Left cardiac atrium (tissue), 4 donors: ENCODE data around the gene FSCN2. TPM values are rescaled to one million over a fixed set of nuclear protein-coding genes. Genes with fewer than 3 reads are reported as not detected.
A peak's percentile ranks its signal among the peaks of the same experiment; 100 is the strongest.
"Not testable (repeated sequence)": the region's sequence is repeated elsewhere in the genome, so short reads cannot be mapped to it uniquely, and the experiment has no call there.

Source experiments
- ATAC-seq, 2 donors: fragments of 200-7000 bp; cut with Tn5 transposase; one replicate each; pipeline ENCODE4 v1.9.1; 2020; ENCODE audit warnings: mild to moderate bottlenecking in 2 of 2, moderate library complexity in 2 of 2
- DNase-seq: peaks from one replicate; pipeline ENCODE4 v3.0.0-alpha.2; 2020
- intact Hi-C, 2 donors: fragments of 100-400 bp; cut with DNase I; formaldehyde crosslinking; loops; one replicate each; pipeline versions ENCODE4 v1.14.1 to v1.15.1; 2022 to 2023
- total RNA-seq, 2 donors: library from RNA; stranded (reverse); fragmentation: NEBNext Ultra II Directional; extraction: Animal tissue kit (Norgen Biotek cat#: 25700); gene quantifications; one replicate each; pipeline ENCODE4 v1.2.1, GENCODE V29; 2021
- donor health status: DM: no; HTN: yes; CAD: no.
- donor health status: DM: no; HTN: yes; CAD: no; lungs with severe emphysema.
- donor health status: DM: yes; HTN: yes; CAD: no.
- donor health status: Dilated cardiomyopathy.

The FSCN2 gene
- total RNA-seq, 2 donors from 2014 or later, result 0.38 to 0.39 TPM

DNA sequence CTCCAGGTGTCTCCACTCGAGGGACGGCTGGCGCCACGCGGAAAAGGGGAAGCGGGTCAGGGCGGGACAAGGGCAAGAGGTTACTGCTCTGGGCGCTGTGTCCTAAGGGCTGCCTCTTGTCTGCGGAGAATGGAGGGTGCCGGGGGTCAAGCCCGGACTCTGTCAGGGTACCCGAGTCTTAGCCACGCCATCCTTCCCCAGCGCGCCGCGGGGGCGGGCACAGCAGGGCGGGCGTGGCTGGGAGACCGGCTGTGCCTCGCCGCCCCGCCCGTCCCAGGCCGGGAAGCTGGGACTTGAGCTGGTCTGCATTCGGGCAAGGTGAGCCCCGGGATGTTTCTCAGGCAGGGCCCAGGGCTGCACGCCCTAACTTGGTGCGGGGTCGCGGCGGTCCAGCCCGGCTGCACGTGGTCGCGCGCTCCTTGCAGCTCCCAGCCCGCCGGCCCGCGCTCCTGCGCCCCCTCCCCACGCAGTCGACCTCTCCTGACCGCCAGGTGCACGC lies 9.3 kb upstream of the FSCN2 start:
- ATAC-seq (peak; percentile 18 to 43), DNase-seq (peak; percentile 66)
- intact Hi-C loops, result loop anchor here in 1 of 2 donors (5.0 kb wide), 2 partner anchors 33 to 83 kb away; partner anchors contain the start of gene FAAP100

DNA sequence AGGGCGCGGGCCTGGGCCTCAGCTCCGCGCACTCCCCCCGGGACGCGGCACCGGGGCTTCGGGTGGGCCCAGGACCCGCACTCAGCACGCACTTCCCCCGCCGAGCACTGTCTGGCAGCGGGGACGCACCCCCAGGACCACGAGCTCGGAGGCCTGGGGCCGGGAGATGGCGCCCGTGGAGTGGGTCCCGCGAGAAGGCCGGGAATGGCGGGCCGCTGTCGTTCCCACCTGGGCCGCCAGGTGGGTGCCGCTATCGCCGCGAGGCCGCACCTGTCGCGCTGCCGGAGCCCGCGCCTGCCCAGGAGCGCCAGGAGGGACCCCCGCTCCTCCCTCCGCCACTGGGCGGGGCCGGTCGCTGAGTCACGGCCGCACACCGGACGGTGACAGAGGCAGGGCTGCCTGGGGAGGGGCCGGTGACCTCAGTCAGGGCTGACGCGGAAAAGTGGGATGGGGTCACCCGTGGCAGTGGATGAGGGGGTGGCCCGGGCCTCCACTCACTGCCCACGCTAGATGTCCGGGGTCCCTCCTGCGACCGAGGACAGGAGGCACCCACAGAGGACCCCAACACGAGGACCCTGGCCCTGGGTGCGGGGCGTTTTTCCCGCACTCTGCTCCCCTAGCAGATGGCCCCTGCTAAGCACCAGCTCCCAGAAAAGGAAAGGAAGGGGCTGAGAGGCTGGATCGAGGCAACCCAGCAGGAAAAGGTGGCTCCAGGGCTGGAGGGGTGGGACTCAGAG lies 8.7 kb upstream of the FSCN2 start:
- DNase-seq (peak; percentile 45), ATAC-seq (peak; percentile 6 to 22)
- intact Hi-C loops, result loop anchor here in 1 of 2 donors (5.0 kb wide), 2 partner anchors 33 to 83 kb away; partner anchors contain the start of gene FAAP100

DNA sequence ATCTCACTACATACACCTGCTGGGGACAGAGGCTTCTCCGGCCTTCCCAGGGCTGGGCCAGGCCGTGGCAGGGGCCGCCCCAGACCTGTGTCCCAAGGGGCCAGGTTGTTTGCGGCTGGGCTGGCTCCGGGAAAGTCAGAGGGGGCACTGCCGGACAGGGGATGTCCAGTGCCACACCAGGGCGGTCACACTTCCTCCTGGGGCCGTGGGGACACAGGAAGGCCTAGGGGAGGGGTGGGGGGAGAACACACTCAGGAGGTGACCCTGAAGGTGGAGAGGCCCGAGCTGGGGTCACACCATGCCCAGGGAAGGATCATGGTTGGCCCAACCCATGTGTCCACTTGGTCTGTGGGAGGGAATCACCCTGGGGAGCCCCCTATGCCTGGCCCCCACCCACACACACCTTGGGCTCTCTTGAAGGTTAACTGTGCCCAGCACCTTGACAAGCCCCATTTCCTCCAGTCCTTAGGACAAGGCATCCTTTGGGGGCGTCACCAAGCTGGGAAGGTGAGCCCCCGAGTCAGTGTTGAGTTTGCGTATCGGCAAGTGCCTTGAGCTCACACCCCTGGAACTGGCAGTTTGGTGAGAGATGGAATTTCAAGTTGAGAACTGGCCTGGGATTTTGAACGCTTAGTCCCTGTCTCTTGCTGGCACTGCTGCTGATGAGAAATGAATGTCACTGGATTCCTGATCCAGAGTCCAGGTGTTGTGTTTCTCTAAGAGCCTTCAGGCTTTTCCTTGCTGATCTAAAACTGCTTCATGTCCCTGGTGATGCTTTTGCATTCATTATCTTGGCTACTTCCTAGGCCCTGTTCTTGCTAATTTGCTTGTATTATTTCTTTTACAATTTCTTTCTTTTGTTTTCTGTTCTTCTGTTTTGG lies 7.9 kb upstream of the FSCN2 start:
- DNase-seq (no peak), ATAC-seq (no peak)
- intact Hi-C loops, result no loop called here

DNA sequence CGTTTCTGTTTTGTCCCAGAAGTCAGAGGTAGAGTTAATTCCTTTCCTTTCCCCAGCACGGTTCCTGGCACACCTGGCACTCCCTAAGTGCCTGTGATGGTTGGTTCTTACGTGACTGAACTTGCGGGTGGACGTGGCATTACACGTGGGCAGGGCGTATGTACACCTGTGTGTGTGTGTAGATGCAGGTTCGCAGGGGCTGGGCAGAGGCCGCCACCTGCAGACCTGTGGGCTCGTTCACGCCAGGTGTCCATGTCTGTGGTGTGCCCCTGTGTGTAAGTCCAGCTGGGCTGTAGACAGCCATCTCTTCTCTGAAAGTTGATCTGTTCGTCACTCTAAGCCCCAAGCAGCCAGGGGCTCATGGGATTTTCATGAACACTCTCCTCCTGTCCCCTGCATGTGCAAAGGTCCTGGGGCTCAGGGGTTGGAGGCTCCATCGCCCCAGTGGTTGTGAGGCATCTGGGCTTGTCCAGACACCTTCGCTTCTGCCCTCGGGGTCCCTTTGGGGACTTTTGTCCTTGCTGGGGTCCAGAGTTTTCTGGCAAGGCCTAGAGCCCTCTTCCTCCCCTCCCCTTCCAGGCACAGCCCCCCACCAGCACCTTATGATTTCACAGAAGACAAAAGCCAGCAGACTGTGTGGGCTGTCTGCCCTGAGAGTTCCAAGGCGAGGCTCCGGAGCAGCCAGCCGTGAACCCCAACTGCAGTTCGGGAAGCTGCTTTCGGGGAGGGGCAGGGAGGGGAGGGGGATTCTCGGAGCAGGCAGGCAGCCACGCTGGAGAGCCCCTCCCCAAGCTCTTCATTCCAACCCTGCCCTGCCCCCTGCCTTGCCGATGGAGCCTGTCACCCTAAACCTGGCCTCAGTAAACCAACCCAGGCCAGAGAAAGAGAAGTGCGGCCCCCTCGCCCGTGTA lies 5.4 kb upstream of the FSCN2 start:
- DNase-seq, result no peak
- intact Hi-C loops, result no loop called here
- ATAC-seq, result no peak

DNA sequence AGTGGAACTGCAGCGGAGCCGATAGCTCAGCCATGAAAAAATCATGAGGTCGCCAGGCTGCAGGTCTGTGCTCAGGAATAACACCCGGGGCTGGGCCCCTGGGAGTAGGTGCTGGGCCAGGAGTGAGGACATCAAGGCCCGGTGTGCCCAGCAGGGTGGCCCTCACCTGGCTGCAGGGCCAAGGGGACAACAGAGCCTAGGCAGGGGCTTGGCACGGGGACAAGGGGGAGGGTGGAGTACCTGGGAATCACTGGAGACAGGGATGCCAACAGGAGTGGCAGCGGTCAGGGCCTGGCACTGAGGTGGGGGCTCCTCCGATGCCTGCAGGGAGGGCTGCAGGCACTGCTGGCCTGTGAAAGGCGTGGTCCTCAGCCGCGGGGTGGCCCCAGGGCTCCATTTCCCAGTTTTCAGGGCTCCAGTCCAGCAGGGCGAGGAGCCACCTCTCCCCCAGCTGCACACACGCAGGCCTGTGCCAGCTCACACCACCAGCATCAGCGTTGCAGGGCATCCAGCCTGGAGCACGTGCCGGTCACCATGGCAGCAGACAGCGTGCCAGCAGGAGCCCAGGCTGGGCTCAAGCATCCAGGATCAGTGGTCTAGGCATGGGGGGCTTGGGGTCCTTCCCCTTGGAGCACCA lies 4.7 kb upstream of the FSCN2 start:
- ATAC-seq, result peak; percentile 8 to 25
- peak; percentile 33 for DNase-seq
- intact Hi-C loops, result no loop called here

DNA sequence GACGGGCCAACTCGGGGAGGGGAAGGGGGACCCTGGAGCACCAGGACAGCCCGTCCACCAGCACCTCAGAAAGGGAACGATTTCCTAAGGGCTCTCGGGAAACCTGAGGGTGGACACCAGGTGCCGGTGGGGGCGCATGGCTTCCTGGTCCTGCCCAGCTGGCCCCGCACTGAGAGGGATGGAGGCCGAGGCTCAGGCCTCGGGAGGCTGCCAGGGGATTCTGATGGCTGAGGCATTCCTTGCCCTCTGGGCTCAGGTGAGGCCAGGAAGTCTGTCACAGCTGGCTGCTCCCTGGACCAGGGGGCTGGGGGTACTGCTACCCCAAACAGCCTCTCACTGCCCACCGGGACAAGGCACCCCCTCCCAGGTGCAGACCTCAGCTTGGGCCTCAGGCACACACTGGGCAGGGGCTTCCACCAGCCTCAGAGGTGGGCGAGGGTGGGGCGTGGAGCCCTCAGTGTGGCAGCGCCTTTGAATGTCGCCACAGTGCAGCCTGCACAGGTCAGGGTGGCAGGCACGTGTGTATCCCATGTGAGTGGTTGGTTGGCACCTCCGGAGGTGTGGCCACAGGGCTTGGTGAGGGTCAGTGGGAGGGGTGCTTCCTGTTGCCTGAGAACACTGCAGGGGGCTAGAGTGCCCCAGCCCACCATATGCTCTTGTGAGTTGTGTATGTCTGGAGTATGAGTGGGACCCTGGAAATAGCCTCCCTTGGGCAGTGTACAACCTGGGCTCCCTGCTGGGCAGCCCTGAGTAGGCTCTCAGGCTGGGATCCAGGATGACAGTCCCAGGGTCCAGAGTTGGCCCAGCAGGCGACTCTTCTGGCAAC lies 3.9 kb upstream of the FSCN2 start:
- intact Hi-C loops, result no loop called here
- DNase-seq, result no peak
- no peak for ATAC-seq

DNA sequence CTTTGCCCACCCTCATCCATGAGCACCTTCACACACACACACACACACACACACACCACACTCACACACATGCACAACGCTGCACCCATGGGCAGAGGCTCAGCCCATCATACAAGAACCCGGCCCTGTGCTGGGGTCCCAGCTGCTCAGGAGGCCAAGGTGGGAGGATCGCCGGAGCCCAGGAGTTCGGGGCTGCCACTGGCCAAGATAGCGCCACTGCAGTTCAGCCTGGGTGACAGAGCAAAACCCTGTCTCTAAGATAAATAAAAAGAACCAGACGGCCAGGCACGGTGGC lies 3.4 kb upstream of the FSCN2 start:
- no peak for ATAC-seq
- intact Hi-C loops, result no loop called here
- no peak for DNase-seq

DNA sequence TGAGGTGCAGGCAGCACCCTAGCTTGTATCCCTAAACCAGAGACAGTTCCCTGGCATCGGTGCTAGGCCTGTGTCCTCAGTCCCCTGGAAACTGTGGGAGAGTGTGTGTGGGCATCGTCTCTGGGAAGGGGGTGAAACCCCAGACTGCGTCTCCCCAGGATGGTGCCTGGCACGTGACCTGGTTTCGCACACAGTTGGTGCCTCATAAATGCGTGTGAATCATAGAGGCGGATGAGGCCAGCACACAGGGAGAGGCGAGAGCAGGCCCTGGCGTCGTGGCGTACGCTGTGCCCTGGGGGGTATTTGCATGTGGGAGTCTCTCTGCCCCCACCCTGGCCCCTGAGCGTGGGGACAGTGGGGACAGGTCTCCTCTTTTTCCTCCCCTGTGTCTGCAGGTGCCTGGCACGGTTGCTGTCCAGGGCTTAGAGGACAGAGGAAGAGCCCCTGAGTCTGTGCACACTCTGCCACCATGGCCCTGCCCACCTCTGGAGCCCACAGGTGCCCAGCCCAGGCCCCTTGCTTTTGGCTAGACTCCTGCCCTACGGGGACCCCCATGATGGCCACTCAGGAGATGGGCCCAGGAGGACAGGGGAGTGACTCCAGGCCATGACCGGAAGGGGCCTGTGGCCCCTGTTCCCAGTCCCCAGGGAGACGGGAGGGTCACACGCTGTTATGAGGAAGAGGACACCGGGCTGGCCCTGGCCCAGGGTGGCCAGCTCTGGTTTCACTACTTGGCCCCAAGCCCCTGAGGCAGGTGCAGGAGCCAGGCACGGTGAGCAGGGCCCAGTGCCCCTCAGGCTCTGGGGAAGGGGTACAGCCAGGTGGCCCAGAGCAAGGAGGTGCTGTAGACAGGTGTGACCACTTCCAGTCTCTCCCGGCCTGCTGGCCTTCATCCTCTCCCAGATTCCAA lies 1.3 kb upstream of the FSCN2 start:
- ATAC-seq (no peak), DNase-seq (no peak)
- intact Hi-C loops, result no loop called here

DNA sequence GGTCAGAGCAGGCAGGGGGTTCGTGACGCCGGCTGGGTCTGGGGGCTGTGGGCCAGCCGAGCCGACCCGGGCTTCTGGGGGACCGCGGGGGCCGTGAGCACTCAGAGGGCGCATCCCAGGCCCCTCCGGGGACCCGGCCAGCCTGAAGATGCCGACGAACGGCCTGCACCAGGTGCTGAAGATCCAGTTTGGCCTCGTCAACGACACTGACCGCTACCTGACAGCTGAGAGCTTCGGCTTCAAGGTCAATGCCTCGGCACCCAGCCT lies 140 bp downstream of the FSCN2 start:
- intact Hi-C loops, result no loop called here
- no peak for DNase-seq
- ATAC-seq, result no peak

DNA sequence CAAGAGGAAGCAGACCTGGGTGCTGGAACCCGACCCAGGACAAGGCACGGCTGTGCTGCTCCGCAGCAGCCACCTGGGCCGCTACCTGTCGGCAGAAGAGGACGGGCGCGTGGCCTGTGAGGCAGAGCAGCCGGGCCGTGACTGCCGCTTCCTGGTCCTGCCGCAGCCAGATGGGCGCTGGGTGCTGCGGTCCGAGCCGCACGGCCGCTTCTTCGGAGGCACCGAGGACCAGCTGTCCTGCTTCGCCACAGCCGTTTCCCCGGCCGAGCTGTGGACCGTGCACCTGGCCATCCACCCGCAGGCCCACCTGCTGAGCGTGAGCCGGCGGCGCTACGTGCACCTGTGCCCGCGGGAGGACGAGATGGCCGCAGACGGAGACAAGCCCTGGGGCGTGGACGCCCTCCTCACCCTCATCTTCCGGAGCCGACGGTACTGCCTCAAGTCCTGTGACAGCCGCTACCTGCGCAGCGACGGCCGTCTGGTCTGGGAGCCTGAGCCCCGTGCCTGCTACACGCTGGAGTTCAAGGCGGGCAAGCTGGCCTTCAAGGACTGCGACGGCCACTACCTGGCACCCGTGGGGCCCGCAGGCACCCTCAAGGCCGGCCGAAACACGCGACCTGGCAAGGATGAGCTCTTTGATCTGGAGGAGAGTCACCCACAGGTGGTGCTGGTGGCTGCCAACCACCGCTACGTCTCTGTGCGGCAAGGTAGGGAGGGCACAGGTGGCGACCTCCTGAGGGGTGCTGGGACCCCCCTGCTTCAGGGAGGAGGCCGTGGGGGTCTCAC lies 667 bp downstream of the FSCN2 start:
- intact Hi-C loops, result no loop called here
- DNase-seq, result no peak
- ATAC-seq, result no peak

DNA sequence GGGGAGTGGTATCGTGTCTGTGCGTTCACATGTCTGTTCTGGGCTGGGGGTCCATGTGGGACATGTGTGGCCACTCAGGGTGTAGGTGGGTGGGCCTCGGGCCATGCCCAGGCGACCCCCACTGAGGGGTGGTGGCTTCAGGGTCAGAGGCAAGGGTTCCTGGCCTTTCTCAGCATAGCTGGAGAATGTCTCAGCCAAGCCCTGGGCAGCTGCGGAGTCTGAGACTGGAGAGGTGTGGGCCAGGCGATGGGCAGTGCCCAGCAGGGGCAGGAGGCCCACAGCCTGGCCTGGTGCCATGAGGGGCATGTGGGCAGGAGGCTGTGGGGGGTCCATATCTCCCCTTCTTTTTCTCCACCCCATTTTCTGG lies 1.2 kb downstream of the FSCN2 start:
- ATAC-seq (no peak), DNase-seq (no peak)
- intact Hi-C loops, result no loop called here

DNA sequence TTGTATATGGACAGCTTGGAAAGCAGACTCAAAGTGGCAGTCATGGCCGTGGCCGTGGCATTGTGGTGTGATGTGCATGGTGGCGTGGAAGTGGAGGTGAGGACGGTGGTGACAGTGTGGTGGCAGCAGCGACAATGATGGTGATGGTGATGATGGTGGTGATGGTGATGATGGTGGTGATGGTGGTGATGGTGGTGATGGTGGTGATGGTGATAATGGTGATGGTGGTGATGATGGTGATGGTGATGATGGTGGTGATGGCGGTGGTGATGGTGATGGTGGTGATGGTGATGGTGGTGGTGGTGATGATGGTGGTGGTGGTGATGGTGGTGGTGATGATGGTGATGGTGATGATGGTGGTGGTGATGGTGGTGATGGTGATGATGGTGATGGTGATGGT lies 2.8 kb downstream of the FSCN2 start:
- ATAC-seq, DNase-seq, intact Hi-C loops: not testable (repeated sequence)

DNA sequence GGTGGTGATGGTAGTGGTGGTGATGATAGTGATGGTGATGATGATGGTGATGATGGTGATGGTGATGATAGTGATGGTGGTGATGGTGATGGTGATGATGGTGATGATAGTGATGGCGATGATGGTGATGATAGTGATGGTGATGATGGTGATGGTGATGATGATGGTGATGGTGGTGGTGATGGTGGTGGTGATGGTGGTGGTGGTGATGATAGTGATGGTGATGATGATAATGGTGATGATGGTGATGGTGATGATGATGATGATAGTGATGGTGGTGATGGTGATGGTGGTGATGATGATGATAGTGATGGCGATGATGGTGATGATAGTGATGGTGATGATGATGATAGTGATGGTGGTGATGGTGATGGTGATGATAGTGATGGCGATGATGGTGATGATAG lies 3.8 kb downstream of the FSCN2 start:
- DNase-seq, ATAC-seq, intact Hi-C loops: not testable (repeated sequence)

DNA sequence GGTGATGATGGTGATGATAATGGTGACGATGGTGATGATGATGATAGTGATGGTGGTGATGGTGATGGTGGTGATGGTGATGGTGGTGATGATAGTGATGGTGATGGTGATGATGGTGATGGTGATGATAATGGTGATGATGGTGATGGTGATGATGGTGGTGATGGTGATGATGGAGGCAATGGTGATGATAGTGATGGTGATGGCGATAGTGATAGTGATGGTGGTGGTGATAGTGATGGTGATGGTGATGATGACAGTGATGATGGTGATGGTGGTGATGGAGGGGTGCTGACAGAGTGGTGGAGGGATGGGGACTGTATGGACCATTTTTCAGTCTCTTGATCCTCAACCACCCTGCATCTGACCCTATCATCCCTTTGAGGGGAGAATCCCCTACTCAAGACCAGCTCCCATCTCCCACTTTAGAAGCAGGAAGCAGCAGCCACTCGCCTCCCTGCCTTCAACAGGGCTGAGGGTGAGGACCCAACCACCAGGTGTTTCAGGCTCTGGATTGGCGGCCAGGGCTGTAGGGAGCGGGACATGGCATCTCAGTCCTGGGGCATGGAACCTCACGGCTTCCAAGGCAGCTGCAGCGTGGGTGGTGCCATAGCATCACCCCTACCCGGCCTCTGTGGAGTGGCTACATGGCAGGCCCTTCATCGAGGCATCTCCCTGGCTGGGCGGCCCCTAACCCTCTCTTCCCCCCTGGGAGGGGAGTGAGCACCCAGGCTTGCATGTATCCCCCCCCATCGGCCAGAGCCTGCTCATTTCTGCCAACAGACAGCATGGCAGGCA lies 4.5 kb downstream of the FSCN2 start:
- ATAC-seq (no peak), DNase-seq (no peak)
- intact Hi-C loops, result no loop called here

DNA sequence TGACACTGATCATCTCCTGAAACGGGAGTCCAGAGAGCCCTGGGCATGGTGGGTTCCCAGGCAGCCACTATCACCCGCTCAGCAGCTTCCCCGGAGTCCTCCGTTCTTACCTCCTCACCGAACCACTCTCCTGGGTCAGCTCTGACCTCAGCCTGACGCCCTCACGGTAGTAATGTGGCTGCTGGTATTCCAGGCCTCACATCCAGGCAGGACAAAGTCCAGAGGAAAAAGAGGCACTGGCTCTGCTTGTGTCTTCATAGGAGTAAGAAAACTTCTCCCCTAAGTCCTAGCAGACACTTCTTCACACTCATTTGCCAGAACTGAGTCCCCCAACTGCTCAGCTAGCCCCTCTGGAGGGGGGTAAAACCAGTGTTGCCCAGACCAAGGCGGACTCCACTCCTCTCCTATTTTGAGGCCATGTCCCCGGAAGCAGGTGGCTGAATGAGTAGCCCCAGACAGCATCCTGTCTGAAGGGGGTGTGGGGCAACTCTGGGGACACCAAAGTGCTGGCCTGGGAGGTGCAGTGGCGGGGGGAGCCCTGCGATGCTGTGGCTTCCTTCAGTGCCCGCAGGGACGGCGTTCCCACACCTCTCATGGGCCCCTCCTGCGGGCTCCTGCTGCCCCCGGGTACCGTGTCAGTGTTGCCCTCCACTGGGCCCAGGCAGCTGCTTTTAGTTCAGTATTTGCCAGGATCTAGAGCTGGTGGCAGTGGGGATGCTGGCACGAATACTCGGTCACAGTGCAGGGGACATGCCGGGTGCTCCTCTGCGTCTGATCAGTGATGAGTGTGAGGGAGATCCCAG lies 5.4 kb downstream of the FSCN2 start:
- intact Hi-C loops, result no loop called here
- DNase-seq (no peak), ATAC-seq (no peak)
